Aorta (tissue), 5 donors: ENCODE measurements around the gene PID1. TPM values are rescaled to one million over a fixed set of nuclear protein-coding genes. Genes with fewer than 3 reads are reported as not detected.

Experiments
- ATAC-seq: fragments of 200-7000 bp; cut with Tn5 transposase; one replicate; pipeline ENCODE4 v1.9.1; 2022; ENCODE audit warnings: moderate library complexity; ENCODE audit not compliant: low FRiP score
- DNase-seq, 2 donors: peaks; one replicate each; pipeline ENCODE4 v3.0.0-alpha.2; 2020
- H3K27ac ChIP-seq, 2 donors: one replicate each; pipeline ENCODE4 v1.5.1; 2013; ENCODE audit warnings: low read length in 2 of 2, mild to moderate bottlenecking in 2 of 2, moderate library complexity in 2 of 2, control low read depth in 1 of 2, inconsistent platforms in 1 of 2, low read depth in 1 of 2
- H3K27me3 ChIP-seq, 2 donors: one replicate each; pipeline ENCODE4 v1.6.1; 2013; ENCODE audit warnings: control low read depth in 1 of 2, low read length in 1 of 2, mild to moderate bottlenecking in 1 of 2, moderate library complexity in 1 of 2; ENCODE audit not compliant: insufficient read depth in 2 of 2, control insufficient read depth in 1 of 2
- H3K36me3 ChIP-seq, 2 donors: one replicate each; pipeline ENCODE4 v1.6.1; 2013; ENCODE audit warnings: control low read depth in 1 of 2, low read length in 1 of 2, mild to moderate bottlenecking in 1 of 2; ENCODE audit not compliant: insufficient read depth in 2 of 2, control insufficient read depth in 1 of 2
- H3K4me1 ChIP-seq, 2 donors: one replicate each; pipeline ENCODE4 v1.6.1; 2013; ENCODE audit warnings: low read length in 2 of 2, control low read depth in 1 of 2, mild to moderate bottlenecking in 1 of 2, moderate library complexity in 1 of 2; ENCODE audit not compliant: insufficient read depth in 2 of 2, control insufficient read depth in 1 of 2
- H3K4me3 ChIP-seq, 2 donors: one replicate each; pipeline ENCODE4 v1.5.1; 2013; ENCODE audit warnings: low read length in 2 of 2, control low read depth in 1 of 2, mild to moderate bottlenecking in 1 of 2
- H3K9me3 ChIP-seq: one replicate; pipeline ENCODE4 v1.6.1; 2013; ENCODE audit warnings: mild to moderate bottlenecking, low read length; ENCODE audit not compliant: control insufficient read depth
- WGBS, 2 donors: extraction: QIAGEN DNeasy Blood & Tissue Kit; methylation state at CpG; one replicate each; pipeline ENCODE4 v1.1.7; 2013; 5-methylcytosine and 5-hydroxymethylcytosine counted together
- intact Hi-C, 2 donors: fragments of 100-400 bp; cut with DNase I; formaldehyde crosslinking; loops; one replicate each; pipeline versions ENCODE4 v1.14.2 to v1.15.0; 2022
- polyA plus RNA-seq, 2 donors: library from polyadenylated mRNA; stranded (reverse); fragments of 200-250 nt; gene quantifications; one replicate each; pipeline ENCODE4 v1.2.3, GENCODE V29; 2013
- total RNA-seq, 2 donors: library from RNA; stranded (reverse); fragmentation: NEBNext Ultra II Directional; extraction: Animal tissue kit (Norgen Biotek cat#: 25700); gene quantifications; one replicate each; pipeline ENCODE4 v1.2.1, GENCODE V29; 2021
- donor health status: healthy with polysubstance abuse.
- donor health status: Bipolar disorder and iron deficiency.
- donor health status: DM: no; HTN: no; CAD: no.
- donor health status: DM: no; HTN: no; CAD: no.
- donor health status: DM: yes; HTN: yes; CAD: no.

The PID1 gene
- total and polyA plus RNA-seq, 4 donors: 44.8 to 88.6 (median 66.9) TPM

DNA sequence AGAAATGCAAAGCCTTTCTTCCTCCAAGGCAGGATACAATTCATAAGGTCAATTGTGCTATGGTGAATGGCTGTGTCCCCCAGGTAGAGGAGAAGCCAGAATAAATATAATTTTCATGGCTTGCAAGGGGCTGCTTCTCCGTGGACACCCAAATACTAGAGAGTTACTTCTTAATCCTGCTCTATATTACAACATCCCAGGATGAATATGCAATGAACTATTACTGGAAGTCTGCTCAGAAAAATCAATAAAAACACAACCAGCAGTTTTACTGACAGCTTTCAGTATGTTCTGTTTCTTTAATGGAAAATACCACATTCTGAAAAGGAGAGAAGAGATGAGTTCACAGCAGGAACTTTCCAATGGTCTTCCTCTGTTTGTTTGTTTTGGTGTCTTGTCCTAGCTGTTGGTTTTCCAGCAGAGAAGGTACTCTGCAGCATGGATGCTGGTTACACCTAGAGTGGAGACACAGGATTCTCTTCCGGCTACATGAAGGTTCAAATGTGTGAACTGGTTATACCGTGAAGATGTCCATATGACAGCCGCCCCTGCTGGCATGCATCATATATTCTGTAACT lies 213.0 kb downstream of the PID1 start:
- ATAC-seq (no peak), DNase-seq (no peak)
- H3K9me3 ChIP-seq: no peaks in the 10 kb centered on the region
- no peak overlapping the region for H3K4me3 ChIP-seq
- H3K27ac ChIP-seq: no peak overlapping the region
- no peaks in the 10 kb centered on the region for H3K27me3 ChIP-seq
- 69 to 74% methylated on average over 4 of the region's 4 CpGs for WGBS, 2 donors
- no peaks in the 10 kb centered on the region for H3K36me3 ChIP-seq
- peaks cover 0 to 11% of the 10 kb centered on the region in 2 donors for H3K4me1 ChIP-seq
- intact Hi-C loops: no loop called here

DNA sequence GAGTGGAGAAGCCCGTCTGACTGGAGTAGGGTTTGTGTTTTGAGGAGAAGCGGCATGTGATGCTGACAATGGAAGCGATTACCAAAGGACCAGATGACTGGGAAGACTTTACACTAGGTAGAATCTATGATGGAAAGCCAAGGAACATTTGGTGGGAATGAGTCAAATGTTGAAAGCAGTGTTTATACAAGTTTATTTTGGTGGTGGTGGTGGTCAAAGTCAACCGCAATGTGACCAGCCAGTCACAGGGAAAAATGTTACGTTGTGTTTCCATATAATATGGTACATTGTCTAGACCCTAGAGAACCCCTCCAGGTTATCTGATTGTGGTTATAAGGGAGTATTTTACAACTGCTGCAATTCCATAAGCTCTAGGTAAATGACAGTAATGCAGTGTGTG lies 216.8 kb downstream of the PID1 start:
- Histone ChIP-seq H3K27me3 (no peaks in the 10 kb centered on the region), H3K27ac (no peak overlapping the region), H3K9me3 (no peaks in the 10 kb centered on the region), H3K4me3 (no peak overlapping the region), H3K4me1 (peaks cover 0 to 7% of the 10 kb centered on the region in 2 donors), H3K36me3 (peaks cover 0 to 1% of the 10 kb centered on the region in 2 donors)
- intact Hi-C loops: no loop called here
- DNase-seq (no peak), ATAC-seq (no peak)
- WGBS, 2 donors: 83 to 92% methylated on average over 5 of the region's 5 CpGs

DNA sequence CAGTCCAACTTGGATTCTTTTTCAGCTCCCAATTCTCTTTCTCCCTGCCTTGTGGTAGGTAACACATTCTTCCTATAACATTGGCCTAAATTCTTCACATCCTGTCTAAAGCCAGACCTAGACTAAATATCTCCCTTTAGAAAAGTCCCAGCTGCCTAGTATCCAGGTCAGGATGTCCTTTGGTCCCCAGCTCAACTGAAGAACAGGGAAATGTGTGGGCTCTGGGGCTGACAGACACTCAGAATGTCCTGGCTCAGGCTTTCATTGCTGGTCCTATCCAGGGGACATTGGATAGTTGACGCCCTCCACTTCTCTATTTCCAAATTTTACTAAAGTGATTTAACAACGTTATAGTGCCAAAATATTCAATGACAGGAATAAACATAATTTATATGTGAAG lies 219.3 kb downstream of the PID1 start:
- ATAC-seq: no peak

DNA sequence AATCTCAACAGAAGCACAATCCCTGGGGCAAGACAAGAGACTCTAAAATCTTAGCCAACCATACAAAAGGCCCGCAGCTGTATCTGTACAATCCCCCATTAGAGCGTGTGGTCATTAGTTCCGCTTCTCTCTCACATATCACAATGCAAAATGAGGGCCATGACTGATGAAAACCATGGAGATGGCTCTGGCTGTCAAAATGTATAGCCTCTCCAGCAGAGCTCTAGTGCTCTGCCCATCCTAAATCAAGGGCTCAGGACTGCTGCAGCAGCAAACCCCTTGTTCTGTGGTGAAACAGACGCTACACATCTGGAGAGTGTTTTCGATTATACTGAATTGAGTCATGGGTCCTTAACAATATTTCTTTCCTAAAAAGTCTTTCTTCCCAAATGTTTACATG lies 221.0 kb downstream of the PID1 start:
- Histone ChIP-seq H3K9me3 (no peaks in the 10 kb centered on the region), H3K36me3 (peaks cover 0 to 1% of the 10 kb centered on the region in 2 donors), H3K4me3 (no peak overlapping the region), H3K4me1 (peaks cover 0 to 2% of the 10 kb centered on the region in 2 donors), H3K27me3 (no peaks in the 10 kb centered on the region), H3K27ac (no peak overlapping the region)
- 90 to 95% methylated on average over 5 of the region's 5 CpGs for WGBS, 2 donors
- no peak for ATAC-seq
- intact Hi-C loops: no loop called here
- no peak for DNase-seq

More for the DNA sequence above, 219.3 kb downstream of the PID1 start:
- DNase-seq: no peak
- Histone ChIP-seq H3K27me3 (no peaks in the 10 kb centered on the region), H3K36me3 (peaks cover 0 to 1% of the 10 kb centered on the region in 2 donors), H3K27ac (no peak overlapping the region), H3K4me3 (no peak overlapping the region), H3K9me3 (no peaks in the 10 kb centered on the region), H3K4me1 (peaks cover 2 to 3% of the 10 kb centered on the region in 2 donors)
- WGBS, 2 donors: 56 to 59% methylated on average over 2 of the region's 2 CpGs
- intact Hi-C loops: no loop called here

DNA sequence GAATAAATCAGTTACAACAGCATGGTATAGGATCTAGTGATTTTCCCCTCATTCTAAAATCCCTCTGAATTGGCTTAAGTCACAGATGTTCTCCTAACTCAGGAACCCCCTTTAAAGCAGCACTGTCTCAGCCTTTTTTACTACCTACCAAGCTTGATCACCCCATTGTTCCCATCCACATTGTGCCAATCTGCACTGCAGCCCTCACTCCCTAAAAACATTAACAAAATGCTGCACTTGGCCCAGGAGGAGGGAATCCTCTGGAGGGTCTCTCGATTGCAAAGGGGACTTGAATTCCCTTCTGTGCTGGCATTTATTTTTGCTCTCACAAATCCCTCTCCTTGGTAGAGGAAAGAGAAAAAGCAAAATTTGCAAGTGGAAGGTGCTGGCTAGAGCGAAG lies 223.0 kb downstream of the PID1 start:
- peaks cover 2 to 5% of the 10 kb centered on the region in 2 donors for H3K4me1 ChIP-seq
- no peak overlapping the region for H3K27ac ChIP-seq
- H3K27me3 ChIP-seq: no peaks in the 10 kb centered on the region
- H3K9me3 ChIP-seq: no peaks in the 10 kb centered on the region
- intact Hi-C loops: no loop called here
- H3K4me3 ChIP-seq: no peak overlapping the region
- no peak for ATAC-seq
- WGBS, 2 donors: 66 to 72% methylated on average over 2 of the region's 2 CpGs
- H3K36me3 ChIP-seq: peaks cover 0 to 1% of the 10 kb centered on the region in 2 donors
- no peak for DNase-seq

DNA sequence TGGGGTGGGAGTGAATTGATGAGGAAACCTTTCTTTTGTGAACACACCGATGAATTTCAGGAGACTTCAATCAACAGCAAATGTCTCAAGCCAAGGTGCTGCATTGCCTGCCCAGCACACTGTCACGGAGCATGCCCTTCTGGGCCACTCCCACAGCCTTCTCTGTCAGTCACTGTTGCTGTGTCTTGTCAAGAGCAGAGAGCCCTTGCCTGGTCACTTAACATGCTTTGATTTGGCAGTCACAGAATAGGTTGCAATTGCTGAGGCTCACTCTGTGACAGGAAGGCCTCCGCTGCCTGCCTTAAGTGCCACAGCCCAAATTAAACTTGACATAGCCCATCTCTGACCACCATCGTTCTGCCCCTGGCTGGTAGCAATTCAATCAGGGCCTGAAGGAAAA lies 225.4 kb downstream of the PID1 start:
- H3K4me3 ChIP-seq: no peak overlapping the region
- no peak for DNase-seq
- intact Hi-C loops: no loop called here
- ATAC-seq: no peak
- peaks cover 0 to 1% of the 10 kb centered on the region in 2 donors for H3K36me3 ChIP-seq
- no peak overlapping the region for H3K27ac ChIP-seq
- H3K4me1 ChIP-seq: peaks cover 2 to 5% of the 10 kb centered on the region in 2 donors
- H3K27me3 ChIP-seq: no peaks in the 10 kb centered on the region
- 86 to 90% methylated on average over 4 of the region's 4 CpGs for WGBS, 2 donors
- H3K9me3 ChIP-seq: no peaks in the 10 kb centered on the region

DNA sequence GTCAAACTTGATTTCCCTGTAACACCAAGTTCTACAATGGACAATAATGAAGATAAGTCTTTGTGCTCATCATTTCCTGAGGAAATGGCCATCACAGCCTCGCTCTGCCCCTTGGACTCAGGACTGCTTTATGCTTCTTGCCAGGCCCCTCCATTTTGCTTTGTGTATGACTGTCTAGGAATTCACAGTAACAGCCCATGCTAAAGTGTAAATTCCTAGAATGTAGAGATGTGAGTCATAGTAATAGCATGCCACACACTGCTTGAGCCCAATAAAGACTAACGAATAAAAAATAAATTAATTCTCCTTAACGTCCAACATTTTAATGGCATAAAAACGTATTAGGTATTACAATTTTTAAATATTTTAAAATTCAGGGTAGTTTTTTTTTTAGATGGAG lies 226.5 kb downstream of the PID1 start:
- intact Hi-C loops: no loop called here
- Histone ChIP-seq H3K4me1 (peaks cover 2 to 5% of the 10 kb centered on the region in 2 donors), H3K9me3 (no peaks in the 10 kb centered on the region), H3K27ac (no peak overlapping the region), H3K4me3 (no peak overlapping the region), H3K27me3 (no peaks in the 10 kb centered on the region), H3K36me3 (no peaks in the 10 kb centered on the region)
- DNase-seq (no peak), ATAC-seq (no peak)
- 12 to 59% methylated on average over 4 of the region's 4 CpGs for WGBS, 2 donors

DNA sequence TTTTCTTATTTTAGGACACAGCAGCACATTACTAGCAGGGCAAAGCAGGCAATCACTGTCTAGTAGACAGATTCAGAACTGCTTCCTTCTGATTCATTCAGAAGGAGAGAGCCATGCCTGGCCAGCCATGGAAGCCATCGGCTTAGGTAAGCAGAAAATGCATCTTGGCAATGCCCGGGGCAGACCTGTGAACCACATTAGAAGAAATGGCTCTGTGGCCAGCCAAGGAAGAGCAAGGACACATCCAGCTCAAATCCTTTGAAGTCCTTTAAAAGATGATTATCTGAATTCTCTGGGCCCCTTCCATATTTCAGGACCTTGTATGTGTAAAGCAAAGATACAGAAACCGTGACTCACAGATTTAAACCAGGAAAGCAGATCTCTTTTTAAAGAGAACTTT lies 227.4 kb downstream of the PID1 start:
- Histone ChIP-seq H3K27ac (no peak overlapping the region), H3K27me3 (no peaks in the 10 kb centered on the region), H3K9me3 (no peaks in the 10 kb centered on the region), H3K36me3 (no peaks in the 10 kb centered on the region), H3K4me3 (no peak overlapping the region), H3K4me1 (peaks cover 2 to 5% of the 10 kb centered on the region in 2 donors)
- intact Hi-C loops: no loop called here
- WGBS, 2 donors: 54 to 56% methylated on average over 3 of the region's 3 CpGs
- ATAC-seq (no peak), DNase-seq (no peak)

DNA sequence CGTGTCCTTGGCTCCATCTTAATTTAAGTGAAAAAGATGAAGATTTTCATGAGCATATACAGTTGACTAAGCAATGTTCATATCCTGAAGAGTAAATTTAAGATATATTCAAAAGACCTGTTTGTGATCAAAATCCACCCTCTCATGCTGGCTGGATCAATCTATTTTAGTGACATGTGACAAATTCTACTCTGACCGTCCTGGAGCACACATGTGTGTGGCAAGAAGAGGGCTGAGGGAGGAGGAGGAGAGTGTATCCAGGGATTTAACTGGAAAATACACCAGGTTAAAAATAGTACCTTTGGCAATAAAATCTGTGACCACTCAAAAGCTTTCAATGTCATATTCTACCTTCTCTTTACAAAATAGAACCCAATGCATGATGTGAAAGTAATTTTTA lies 228.7 kb downstream of the PID1 start:
- Histone ChIP-seq H3K4me3 (no peak overlapping the region), H3K9me3 (no peaks in the 10 kb centered on the region), H3K4me1 (peaks cover 0 to 5% of the 10 kb centered on the region in 2 donors), H3K36me3 (no peaks in the 10 kb centered on the region), H3K27me3 (no peaks in the 10 kb centered on the region), H3K27ac (no peak overlapping the region)
- intact Hi-C loops: no loop called here
- WGBS, 2 donors: 55 to 64% methylated on average over 2 of the region's 2 CpGs
- ATAC-seq: no peak
- DNase-seq: no peak
